Measurements from ENCODE around the gene TDRD1.

TDRD1 gene

DNA sequence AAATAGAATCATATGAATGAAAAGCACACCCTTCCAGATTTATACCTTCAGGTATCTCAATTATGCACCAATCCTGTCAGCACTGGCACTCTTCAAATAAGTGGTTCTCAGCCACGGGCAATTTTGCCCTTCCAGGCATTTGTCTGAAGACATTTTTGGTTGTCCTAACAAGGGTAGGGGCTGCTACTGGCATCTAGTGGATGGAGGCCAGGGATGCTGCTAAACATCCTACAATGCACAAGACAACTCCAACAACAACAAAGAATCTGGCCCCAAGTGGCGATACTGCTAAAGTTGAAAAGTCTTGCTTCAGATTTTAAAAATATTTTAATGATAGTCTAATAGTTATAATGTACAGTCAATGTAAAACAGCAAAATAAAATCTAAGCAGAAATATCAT, 21.2 kb upstream of the TDRD1 start:
- H3K9me3 ChIP-seq (ENCODE audit: control insufficient read depth, insufficient read depth, low read depth, low read length), result no peaks in the 10 kb centered on the region
- no peaks in the 10 kb centered on the region for H3K4me1 ChIP-seq (ENCODE audit: control insufficient read depth, insufficient read depth, low read length)
- no peak overlapping the region for H3K9ac ChIP-seq (ENCODE audit: low read length)
- H3K36me3 ChIP-seq (ENCODE audit: control insufficient read depth, insufficient read depth, low read length), result peaks cover 38% of the 10 kb centered on the region
- H3K27ac ChIP-seq (ENCODE audit: low read depth, low read length), result no peak overlapping the region
- H3K4me3 ChIP-seq (ENCODE audit: low read depth, low read length), result no peak overlapping the region
- H3K27me3 ChIP-seq (ENCODE audit: control insufficient read depth, insufficient read depth, low read length), result no peaks in the 10 kb centered on the region

DNA sequence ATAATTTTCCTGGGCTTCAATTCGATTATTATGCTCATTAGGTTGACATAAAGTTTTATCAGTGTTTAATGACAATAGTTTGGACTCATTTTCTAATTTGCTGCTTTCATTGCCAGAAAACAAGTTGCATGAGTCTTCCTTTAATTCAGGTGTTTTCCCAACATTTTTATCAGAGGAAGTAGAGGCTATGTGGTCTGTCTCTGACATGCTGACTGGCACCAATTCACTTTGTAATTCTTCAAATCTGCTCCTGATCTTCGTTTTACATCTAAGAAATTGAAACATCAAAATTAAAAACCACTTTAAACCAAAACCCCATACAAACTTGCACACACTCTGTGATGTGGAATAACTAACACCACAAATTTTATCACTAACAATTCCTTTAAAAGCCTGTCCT, 16.1 kb upstream of the TDRD1 start:
- Histone ChIP-seq H3K36me3 (ENCODE audit: control insufficient read depth, insufficient read depth, low read length) (peaks cover 28% of the 10 kb centered on the region), H3K27ac (ENCODE audit: low read depth, low read length) (no peak overlapping the region), H3K4me3 (ENCODE audit: low read depth, low read length) (no peak overlapping the region), H3K9ac (ENCODE audit: low read length) (no peak overlapping the region), H3K9me3 (ENCODE audit: control insufficient read depth, insufficient read depth, low read depth, low read length) (peaks cover 3% of the 10 kb centered on the region; the same call in 1 of the 2 replicates), H3K27me3 (ENCODE audit: control insufficient read depth, insufficient read depth, low read length) (no peaks in the 10 kb centered on the region), H3K4me1 (ENCODE audit: control insufficient read depth, insufficient read depth, low read length) (peaks cover 13% of the 10 kb centered on the region; the same call in 1 of the 2 replicates)

- H3K4me3 ChIP-seq (ENCODE audit: low read depth, low read length), result no peak overlapping the region
- peak overlapping the region; percentile 50 for H3K27ac ChIP-seq (ENCODE audit: low read depth, low read length)
- H3K4me1 ChIP-seq (ENCODE audit: control insufficient read depth, insufficient read depth, low read length), result peaks cover 13% of the 10 kb centered on the region; the same call in 1 of the 2 replicates
- H3K9me3 ChIP-seq (ENCODE audit: control insufficient read depth, insufficient read depth, low read depth, low read length), result peaks cover 16% of the 10 kb centered on the region
- no peak overlapping the region for H3K9ac ChIP-seq (ENCODE audit: low read length)
- peaks cover 31% of the 10 kb centered on the region for H3K36me3 ChIP-seq (ENCODE audit: control insufficient read depth, insufficient read depth, low read length)
- H3K27me3 ChIP-seq (ENCODE audit: control insufficient read depth, insufficient read depth, low read length), result no peaks in the 10 kb centered on the region
Observed at GRCh38 chr10:114166043-114166442, 13.1 kb upstream of the TDRD1 start.

DNA sequence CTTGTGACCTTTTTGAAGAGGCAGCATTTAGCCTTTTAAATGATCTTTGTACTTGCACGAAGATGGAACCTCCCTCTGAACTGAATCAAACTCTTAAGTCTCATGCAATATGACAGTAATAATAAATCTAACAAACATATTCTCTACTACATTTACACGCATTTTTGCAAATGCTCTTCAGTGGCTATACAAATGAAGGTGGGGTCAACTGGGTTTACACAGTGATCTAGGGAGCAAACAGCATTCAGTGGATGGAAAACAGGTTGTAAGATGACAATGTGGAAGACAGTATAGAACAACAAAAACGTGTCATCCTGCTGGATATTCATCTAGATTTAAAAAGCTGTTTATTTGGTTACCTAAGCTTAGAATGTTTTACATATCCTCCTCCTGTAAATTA, 12.7 kb upstream of the TDRD1 start:
- no peaks in the 10 kb centered on the region for H3K27me3 ChIP-seq (ENCODE audit: control insufficient read depth, insufficient read depth, low read length)
- no peak overlapping the region for H3K4me3 ChIP-seq (ENCODE audit: low read depth, low read length)
- peaks cover 28% of the 10 kb centered on the region for H3K36me3 ChIP-seq (ENCODE audit: control insufficient read depth, insufficient read depth, low read length)
- H3K4me1 ChIP-seq (ENCODE audit: control insufficient read depth, insufficient read depth, low read length), result peaks cover 13% of the 10 kb centered on the region; the same call in 1 of the 2 replicates
- H3K27ac ChIP-seq (ENCODE audit: low read depth, low read length), result peak overlapping the region; percentile 50
- no peak overlapping the region for H3K9ac ChIP-seq (ENCODE audit: low read length)
- H3K9me3 ChIP-seq (ENCODE audit: control insufficient read depth, insufficient read depth, low read depth, low read length), result peaks cover 16% of the 10 kb centered on the region

DNA sequence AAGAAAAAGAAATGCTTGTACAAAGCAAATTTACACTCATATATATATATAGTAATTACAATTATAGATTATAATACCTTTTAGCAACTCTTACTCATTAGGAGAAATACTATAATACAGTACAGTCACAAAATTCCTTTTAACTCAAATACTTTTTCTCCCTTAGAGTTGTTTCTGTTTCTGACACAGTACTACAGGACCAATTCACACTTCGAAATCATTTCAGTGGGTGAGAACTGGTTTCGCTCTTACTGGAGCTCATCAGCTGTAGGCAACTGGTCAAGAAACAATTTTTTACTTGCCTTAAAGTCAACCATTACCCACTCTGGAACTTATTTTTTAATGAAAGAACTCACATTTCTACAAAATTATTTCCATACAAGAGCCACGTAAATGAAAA, 11.2 kb upstream of the TDRD1 start:
- Histone ChIP-seq H3K27ac (ENCODE audit: low read depth, low read length) (no peak overlapping the region), H3K4me1 (ENCODE audit: control insufficient read depth, insufficient read depth, low read length) (peaks cover 16% of the 10 kb centered on the region), H3K9me3 (ENCODE audit: control insufficient read depth, insufficient read depth, low read depth, low read length) (peaks cover 16% of the 10 kb centered on the region), H3K36me3 (ENCODE audit: control insufficient read depth, insufficient read depth, low read length) (peaks cover 13% of the 10 kb centered on the region; the same call in 1 of the 2 replicates), H3K4me3 (ENCODE audit: low read depth, low read length) (no peak overlapping the region), H3K27me3 (ENCODE audit: control insufficient read depth, insufficient read depth, low read length) (no peaks in the 10 kb centered on the region), H3K9ac (ENCODE audit: low read length) (no peak overlapping the region)

DNA sequence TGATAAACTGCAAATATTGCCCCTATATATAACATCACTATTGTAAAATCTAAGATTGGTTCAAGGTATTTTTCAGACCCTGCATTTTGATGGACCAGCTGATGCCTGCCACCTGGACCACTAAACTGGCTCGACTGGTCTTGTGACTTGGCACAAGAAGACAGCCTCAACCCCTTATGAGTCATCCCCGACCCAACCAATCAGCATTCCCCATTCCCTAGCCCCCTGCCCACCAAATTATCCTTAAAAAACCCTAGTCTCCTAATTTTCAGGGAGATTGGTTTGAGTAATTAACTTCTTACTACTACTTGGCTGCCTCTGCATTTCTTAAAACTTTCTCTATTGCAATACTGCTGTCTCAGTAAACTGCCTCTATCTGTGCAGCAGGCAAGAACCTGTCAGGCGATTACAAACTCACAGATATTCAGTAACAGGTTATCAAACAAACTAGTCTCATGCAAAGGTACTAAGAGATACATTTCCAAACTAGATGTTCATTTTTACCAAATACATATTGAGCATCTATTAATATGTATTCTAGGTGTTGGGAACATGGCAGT, 10.6 kb upstream of the TDRD1 start:
- H3K27ac ChIP-seq (ENCODE audit: low read depth, low read length), result no peak overlapping the region
- H3K27me3 ChIP-seq (ENCODE audit: control insufficient read depth, insufficient read depth, low read length), result no peaks in the 10 kb centered on the region
- no peak overlapping the region for H3K4me3 ChIP-seq (ENCODE audit: low read depth, low read length)
- peaks cover 16% of the 10 kb centered on the region for H3K4me1 ChIP-seq (ENCODE audit: control insufficient read depth, insufficient read depth, low read length)
- peaks cover 16% of the 10 kb centered on the region for H3K9me3 ChIP-seq (ENCODE audit: control insufficient read depth, insufficient read depth, low read depth, low read length)
- H3K36me3 ChIP-seq (ENCODE audit: control insufficient read depth, insufficient read depth, low read length), result peaks cover 11% of the 10 kb centered on the region; the same call in 1 of the 2 replicates
- no peak overlapping the region for H3K9ac ChIP-seq (ENCODE audit: low read length)

- H3K9me3 ChIP-seq (ENCODE audit: control insufficient read depth, insufficient read depth, low read depth, low read length), result peaks cover 16% of the 10 kb centered on the region
- peaks cover 10% of the 10 kb centered on the region; the same call in 1 of the 2 replicates for H3K36me3 ChIP-seq (ENCODE audit: control insufficient read depth, insufficient read depth, low read length)
- no peak overlapping the region for H3K27ac ChIP-seq (ENCODE audit: low read depth, low read length)
- no peak overlapping the region for H3K9ac ChIP-seq (ENCODE audit: low read length)
- peaks cover 7% of the 10 kb centered on the region; the same call in 1 of the 2 replicates for H3K4me1 ChIP-seq (ENCODE audit: control insufficient read depth, insufficient read depth, low read length)
- peaks cover 6% of the 10 kb centered on the region; the same call in 1 of the 2 replicates for H3K27me3 ChIP-seq (ENCODE audit: control insufficient read depth, insufficient read depth, low read length)
- peak overlapping the region; percentile 96 for H3K4me3 ChIP-seq (ENCODE audit: low read depth, low read length)
Observed at GRCh38 chr10:114172216-114172615, 6.9 kb upstream of the TDRD1 start.

GRCh38 chr10:114172776-114173602, 6.2 kb upstream of the TDRD1 start:
- Histone ChIP-seq H3K27ac (ENCODE audit: low read depth, low read length) (peak overlapping the region; percentile 87; the same call in 1 of the 2 replicates), H3K4me1 (ENCODE audit: control insufficient read depth, insufficient read depth, low read length) (peaks cover 7% of the 10 kb centered on the region; the same call in 1 of the 2 replicates), H3K36me3 (ENCODE audit: control insufficient read depth, insufficient read depth, low read length) (peaks cover 6% of the 10 kb centered on the region; the same call in 1 of the 2 replicates), H3K27me3 (ENCODE audit: control insufficient read depth, insufficient read depth, low read length) (peaks cover 6% of the 10 kb centered on the region; the same call in 1 of the 2 replicates), H3K9ac (ENCODE audit: low read length) (peak overlapping the region; percentile 96), H3K9me3 (ENCODE audit: control insufficient read depth, insufficient read depth, low read depth, low read length) (peaks cover 14% of the 10 kb centered on the region), H3K4me3 (ENCODE audit: low read depth, low read length) (peak overlapping the region; percentile 96)

- H3K27ac ChIP-seq (ENCODE audit: low read depth, low read length), result peak overlapping the region; percentile 87
Observed at GRCh38 chr10:114173603-114173920, 5.6 kb upstream of the TDRD1 start.

GRCh38 chr10:114173921-114174694, 5.0 kb upstream of the TDRD1 start, which contains the start of gene CCDC186:
CCDC186 (minus strand) TSS chr10:114174203; CDS start chr10:114163268, 10,935 bp downstream.
- Histone ChIP-seq H3K36me3 (ENCODE audit: control insufficient read depth, insufficient read depth, low read length) (peaks cover 6% of the 10 kb centered on the region; the same call in 1 of the 2 replicates), H3K4me3 (ENCODE audit: low read depth, low read length) (peak within 1 kb of the TSS; percentile 96), H3K4me1 (ENCODE audit: control insufficient read depth, insufficient read depth, low read length) (peaks cover 10% of the 10 kb centered on the region; the same call in 1 of the 2 replicates), H3K27ac (ENCODE audit: low read depth, low read length) (peak within 1 kb of the TSS; percentile 87), H3K9me3 (ENCODE audit: control insufficient read depth, insufficient read depth, low read depth, low read length) (peaks cover 7% of the 10 kb centered on the region), H3K9ac (ENCODE audit: low read length) (peak within 1 kb of the TSS; percentile 96), H3K27me3 (ENCODE audit: control insufficient read depth, insufficient read depth, low read length) (peaks cover 8% of the 10 kb centered on the region; the same call in 1 of the 2 replicates)

More at GRCh38 chr10:114173603-114173920, 5.6 kb upstream of the TDRD1 start:
- Histone ChIP-seq H3K9me3 (ENCODE audit: control insufficient read depth, insufficient read depth, low read depth, low read length) (peaks cover 11% of the 10 kb centered on the region), H3K4me3 (ENCODE audit: low read depth, low read length) (peak overlapping the region; percentile 96), H3K4me1 (ENCODE audit: control insufficient read depth, insufficient read depth, low read length) (peaks cover 7% of the 10 kb centered on the region; the same call in 1 of the 2 replicates), H3K27me3 (ENCODE audit: control insufficient read depth, insufficient read depth, low read length) (peaks cover 6% of the 10 kb centered on the region; the same call in 1 of the 2 replicates), H3K36me3 (ENCODE audit: control insufficient read depth, insufficient read depth, low read length) (peaks cover 6% of the 10 kb centered on the region; the same call in 1 of the 2 replicates), H3K9ac (ENCODE audit: low read length) (peak overlapping the region; percentile 96)
